Measurements from ENCODE around the gene PAFAH1B1. TPM values are rescaled to one million over a fixed set of nuclear protein-coding genes. Genes with fewer than 3 reads are reported as not detected.
"Not testable (repeated sequence)": the region's sequence is repeated elsewhere in the genome, so short reads cannot be mapped to it uniquely, and the experiment has no call there.

Gene PAFAH1B1
- total and polyA plus RNA-seq, 10 of the 15 experiments (the other 5 are each of a cell fraction or from before 2014, with no cell fraction given): 28.9 to 107 (median 49.1) TPM

GRCh38 chr17:2656283-2656682, 62.8 kb downstream of the PAFAH1B1 start (continued):
- TF ChIP-seq NFXL1 (IDR thresholded peaks at IDR 0.05; ENCODE audit: borderline replicate concordance): no peak
- TF ChIP-seq IKZF1 (conservative IDR thresholded peaks at IDR 0.05): no peak

- H3K4me2 ChIP-seq (ENCODE audit: control insufficient read depth, insufficient read depth); in situ Hi-C loops (cut with MboI): not testable (repeated sequence)
Measured at GRCh38 chr17:2659337-2659736, 65.9 kb downstream of the PAFAH1B1 start.

GRCh38 chr17:2660410-2660809, 67.0 kb downstream of the PAFAH1B1 start:
- FAIRE-seq; H4K20me1 ChIP-seq (ENCODE audit: control insufficient read depth, insufficient read depth); ATAC-seq; POLR2A ChIA-PET; H3K9ac ChIP-seq (ENCODE audit: control insufficient read depth, insufficient read depth, low read length); BruUV-seq (replicated peaks); H3K36me3 ChIP-seq (ENCODE audit: control insufficient read depth in 2 of 2, insufficient read depth in 2 of 2, low read length in 1 of 2); RAD21 ChIA-PET (ENCODE audit: unreplicated experiment); H3K4me2 ChIP-seq (ENCODE audit: control insufficient read depth, insufficient read depth); H3K27me3 ChIP-seq (replicated peaks in 1 of 2; ENCODE audit: control insufficient read depth in 2 of 2, insufficient read depth in 2 of 2, low read length in 1 of 2); H3K27ac ChIP-seq (ENCODE audit: control insufficient read depth, insufficient read depth); H3K4me3 ChIP-seq; H3K9me3 ChIP-seq (replicated peaks; ENCODE audit: control insufficient read depth, insufficient read depth, low read length); H2AFZ ChIP-seq (ENCODE audit: control insufficient read depth, low read depth, low read length); in situ Hi-C loops (cut with MboI); H3K4me1 ChIP-seq (ENCODE audit: control insufficient read depth, insufficient read depth, low read length); DNase-seq (ENCODE audit: low read depth, low spot score); intact Hi-C loops (cut with micrococcal nuclease; ENCODE audit: unreplicated experiment): not testable (repeated sequence)
- SMC1A ChIA-PET (ENCODE audit: uncharacterized antibody, unreplicated experiment): interaction anchor here (1.1 kb wide), 1 partner anchor 14 kb away, joined by 3 read pairs; no protein-coding TSS in a partner anchor
- peaks cover 36% of the 10 kb centered on the region for H3K79me2 ChIP-seq (ENCODE audit: control insufficient read depth, insufficient read depth, low read length)
- CTCF ChIA-PET: interaction anchor here (1.0 kb wide), 1 partner anchor 244 kb away, joined by 3 read pairs; no protein-coding TSS in a partner anchor
- 82% methylated on average over 4 of the region's 4 CpGs for WGBS (ENCODE audit: insufficient coverage, insufficient replicate concordance, low lambda C conversion rate, missing lambda C conversion rate)

More at GRCh38 chr17:2659337-2659736, 65.9 kb downstream of the PAFAH1B1 start:
- SMC1A ChIA-PET (ENCODE audit: uncharacterized antibody, unreplicated experiment): interaction anchor here (1.1 to 1.3 kb wide), 2 partner anchors 13 to 50 kb away, joined by 3 read pairs; no protein-coding TSS in a partner anchor
- H3K36me3 ChIP-seq (ENCODE audit: control insufficient read depth in 2 of 2, insufficient read depth in 2 of 2, low read length in 1 of 2); H3K9me3 ChIP-seq (replicated peaks; ENCODE audit: control insufficient read depth, insufficient read depth, low read length); ATAC-seq; POLR2A ChIA-PET; DNase-seq (ENCODE audit: low read depth, low spot score); H2AFZ ChIP-seq (ENCODE audit: control insufficient read depth, low read depth, low read length); H3K27me3 ChIP-seq (replicated peaks in 1 of 2; ENCODE audit: control insufficient read depth in 2 of 2, insufficient read depth in 2 of 2, low read length in 1 of 2); H4K20me1 ChIP-seq (ENCODE audit: control insufficient read depth, insufficient read depth); H3K9ac ChIP-seq (ENCODE audit: control insufficient read depth, insufficient read depth, low read length); FAIRE-seq; BruUV-seq (replicated peaks); intact Hi-C loops (cut with micrococcal nuclease; ENCODE audit: unreplicated experiment); H3K4me1 ChIP-seq (ENCODE audit: control insufficient read depth, insufficient read depth, low read length); H3K4me3 ChIP-seq; H3K27ac ChIP-seq (ENCODE audit: control insufficient read depth, insufficient read depth); RAD21 ChIA-PET (ENCODE audit: unreplicated experiment): not testable (repeated sequence)
- CTCF ChIA-PET: interaction anchor here (1.0 kb wide), 1 partner anchor 243 kb away, joined by 3 read pairs; no protein-coding TSS in a partner anchor
- peaks cover 36% of the 10 kb centered on the region for H3K79me2 ChIP-seq (ENCODE audit: control insufficient read depth, insufficient read depth, low read length)
- WGBS (ENCODE audit: insufficient coverage, insufficient replicate concordance, low lambda C conversion rate, missing lambda C conversion rate): 91% methylated on average over 7 of the region's 8 CpGs
